ENCODE results near the gene AHRR. TPM values are rescaled to one million over a fixed set of nuclear protein-coding genes. Genes with fewer than 3 reads are reported as not detected.

The AHRR gene
- total and polyA plus RNA-seq, 10 of the 15 experiments (the other 5 are each of a cell fraction or from before 2014, with no cell fraction given) = 0.90 to 35.2 (median 19.2) TPM

DNA sequence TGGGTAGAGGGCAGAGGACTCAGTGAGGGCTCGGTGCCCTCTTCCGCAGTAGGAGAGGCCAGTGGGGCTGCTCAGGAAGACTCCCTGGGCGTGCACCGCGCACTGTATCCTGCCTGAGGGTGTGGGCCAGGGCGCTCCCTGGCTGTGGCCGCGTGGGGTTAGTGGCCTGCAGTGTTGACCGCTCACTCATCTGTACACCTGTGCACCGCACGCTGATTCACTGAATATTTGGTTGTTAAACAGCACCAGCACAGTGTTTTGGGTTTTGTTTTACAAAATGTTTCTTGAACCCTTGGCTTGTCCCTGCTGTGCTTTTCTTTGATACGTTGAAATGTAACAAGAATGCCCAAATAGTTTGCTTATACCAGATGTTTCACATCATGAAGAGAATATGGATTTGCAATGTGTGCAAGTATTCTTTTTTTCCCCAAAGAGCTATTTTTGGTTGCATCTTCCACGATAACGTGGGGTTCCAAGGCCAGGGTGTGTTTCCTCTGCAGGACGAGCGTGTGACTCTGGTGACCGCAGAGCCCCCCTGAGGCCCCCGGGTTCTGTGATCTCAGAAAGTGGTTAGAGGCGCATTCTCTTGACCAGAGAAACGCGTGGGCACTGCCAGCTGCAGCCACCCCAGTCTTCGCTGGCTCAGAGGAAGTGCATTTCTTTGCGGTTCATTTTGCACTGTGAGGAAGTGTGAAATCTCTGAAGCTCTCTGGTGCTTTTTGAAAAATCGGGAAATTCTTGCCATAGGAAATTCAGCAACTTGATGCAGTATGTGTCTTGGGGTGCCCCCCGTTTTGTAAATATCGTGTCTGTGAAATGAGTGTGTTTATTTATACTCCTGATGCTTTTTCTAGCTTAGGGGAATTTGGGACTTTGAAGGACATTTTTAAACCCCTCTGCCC, 46.9 kb downstream of the AHRR start (continued):
- TF ChIP-seq STAT1 (conservative IDR thresholded peaks at IDR 0.05) (no peak), ZNF207 (IDR thresholded peaks at IDR 0.05; ENCODE audit: borderline replicate concordance) (0 out of 2 replicates have a peak, but pooled peaks have one; percentile 13), RAD51 (IDR thresholded peaks at IDR 0.05) (0 out of 2 replicates have a peak, but pooled peaks have one; percentile 19), TCF7 (IDR thresholded peaks at IDR 0.05; ENCODE audit: borderline replicate concordance) (no peak), CBFB (IDR thresholded peaks at IDR 0.05; ENCODE audit: low read depth) (peak; percentile 99), MYB (IDR thresholded peaks at IDR 0.05; ENCODE audit: borderline replicate concordance, low read depth, low read length) (no peak), RAD21 (IDR thresholded peaks at IDR 0.05; ENCODE audit: insufficient read depth, low read depth, low read length) (no peak; the same call in 1 of the 2 replicates), KDM1A (IDR thresholded peaks at IDR 0.05; ENCODE audit: borderline replicate concordance) (no peak), MTA3 (IDR thresholded peaks at IDR 0.05; ENCODE audit: borderline replicate concordance, low read length) (no peak), MYC (IDR thresholded peaks at IDR 0.05; ENCODE audit: insufficient read depth, insufficient read length, insufficient replicate concordance, low read length, severe bottlenecking) (no peak), IRF4 (IDR thresholded peaks at IDR 0.05; ENCODE audit: low read depth, low read length) (peak; percentile 64; the same call in 1 of the 2 replicates), CREB1 (IDR thresholded peaks at IDR 0.05; ENCODE audit: low read depth) (no peak), STAT3 (IDR thresholded peaks at IDR 0.05; ENCODE audit: low read depth, low read length) (no peak), SUZ12 (IDR thresholded peaks at IDR 0.05; ENCODE audit: unreplicated experiment) (no peak), BMI1 (IDR thresholded peaks at IDR 0.05; ENCODE audit: borderline replicate concordance) (peak; percentile 66; the same call in 1 of the 2 replicates), EZH2 (IDR thresholded peaks at IDR 0.05; ENCODE audit: borderline replicate concordance, control insufficient read depth, low read depth, low read length) (no peak), YBX1 (IDR thresholded peaks at IDR 0.05) (no peak), SMC3 (IDR thresholded peaks at IDR 0.05; ENCODE audit: borderline replicate concordance, low read length) (peak; percentile 16; the same call in 1 of the 2 replicates), PAX8 (IDR thresholded peaks at IDR 0.05) (no peak)
- TF ChIP-seq, protein P1, sequence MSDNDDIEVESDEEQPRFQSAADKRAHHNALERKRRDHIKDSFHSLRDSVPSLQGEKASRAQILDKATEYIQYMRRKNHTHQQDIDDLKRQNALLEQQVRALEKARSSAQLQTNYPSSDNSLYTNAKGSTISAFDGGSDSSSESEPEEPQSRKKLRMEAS (IDR thresholded peaks at IDR 0.05; ENCODE audit: low read depth, low read length) = no peak; the same call in 1 of the 2 replicates
- TF ChIP-seq, protein P2, sequence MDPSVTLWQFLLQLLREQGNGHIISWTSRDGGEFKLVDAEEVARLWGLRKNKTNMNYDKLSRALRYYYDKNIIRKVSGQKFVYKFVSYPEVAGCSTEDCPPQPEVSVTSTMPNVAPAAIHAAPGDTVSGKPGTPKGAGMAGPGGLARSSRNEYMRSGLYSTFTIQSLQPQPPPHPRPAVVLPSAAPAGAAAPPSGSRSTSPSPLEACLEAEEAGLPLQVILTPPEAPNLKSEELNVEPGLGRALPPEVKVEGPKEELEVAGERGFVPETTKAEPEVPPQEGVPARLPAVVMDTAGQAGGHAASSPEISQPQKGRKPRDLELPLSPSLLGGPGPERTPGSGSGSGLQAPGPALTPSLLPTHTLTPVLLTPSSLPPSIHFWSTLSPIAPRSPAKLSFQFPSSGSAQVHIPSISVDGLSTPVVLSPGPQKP (IDR thresholded peaks at IDR 0.05; ENCODE audit: low read depth, low read length) = peak; percentile 35; the same call in 1 of the 2 replicates
- TF ChIP-seq, protein P3, sequence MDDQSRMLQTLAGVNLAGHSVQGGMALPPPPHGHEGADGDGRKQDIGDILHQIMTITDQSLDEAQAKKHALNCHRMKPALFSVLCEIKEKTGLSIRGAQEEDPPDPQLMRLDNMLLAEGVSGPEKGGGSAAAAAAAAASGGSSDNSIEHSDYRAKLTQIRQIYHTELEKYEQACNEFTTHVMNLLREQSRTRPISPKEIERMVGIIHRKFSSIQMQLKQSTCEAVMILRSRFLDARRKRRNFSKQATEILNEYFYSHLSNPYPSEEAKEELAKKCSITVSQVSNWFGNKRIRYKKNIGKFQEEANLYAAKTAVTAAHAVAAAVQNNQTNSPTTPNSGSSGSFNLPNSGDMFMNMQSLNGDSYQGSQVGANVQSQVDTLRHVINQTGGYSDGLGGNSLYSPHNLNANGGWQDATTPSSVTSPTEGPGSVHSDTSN (IDR thresholded peaks at IDR 0.05; ENCODE audit: insufficient replicate concordance, low read depth, low read length) = no peak
- TF ChIP-seq, protein P4, sequence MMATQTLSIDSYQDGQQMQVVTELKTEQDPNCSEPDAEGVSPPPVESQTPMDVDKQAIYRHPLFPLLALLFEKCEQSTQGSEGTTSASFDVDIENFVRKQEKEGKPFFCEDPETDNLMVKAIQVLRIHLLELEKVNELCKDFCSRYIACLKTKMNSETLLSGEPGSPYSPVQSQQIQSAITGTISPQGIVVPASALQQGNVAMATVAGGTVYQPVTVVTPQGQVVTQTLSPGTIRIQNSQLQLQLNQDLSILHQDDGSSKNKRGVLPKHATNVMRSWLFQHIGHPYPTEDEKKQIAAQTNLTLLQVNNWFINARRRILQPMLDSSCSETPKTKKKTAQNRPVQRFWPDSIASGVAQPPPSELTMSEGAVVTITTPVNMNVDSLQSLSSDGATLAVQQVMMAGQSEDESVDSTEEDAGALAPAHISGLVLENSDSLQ (IDR thresholded peaks at IDR 0.05) = no peak
- TF ChIP-seq, protein P5, sequence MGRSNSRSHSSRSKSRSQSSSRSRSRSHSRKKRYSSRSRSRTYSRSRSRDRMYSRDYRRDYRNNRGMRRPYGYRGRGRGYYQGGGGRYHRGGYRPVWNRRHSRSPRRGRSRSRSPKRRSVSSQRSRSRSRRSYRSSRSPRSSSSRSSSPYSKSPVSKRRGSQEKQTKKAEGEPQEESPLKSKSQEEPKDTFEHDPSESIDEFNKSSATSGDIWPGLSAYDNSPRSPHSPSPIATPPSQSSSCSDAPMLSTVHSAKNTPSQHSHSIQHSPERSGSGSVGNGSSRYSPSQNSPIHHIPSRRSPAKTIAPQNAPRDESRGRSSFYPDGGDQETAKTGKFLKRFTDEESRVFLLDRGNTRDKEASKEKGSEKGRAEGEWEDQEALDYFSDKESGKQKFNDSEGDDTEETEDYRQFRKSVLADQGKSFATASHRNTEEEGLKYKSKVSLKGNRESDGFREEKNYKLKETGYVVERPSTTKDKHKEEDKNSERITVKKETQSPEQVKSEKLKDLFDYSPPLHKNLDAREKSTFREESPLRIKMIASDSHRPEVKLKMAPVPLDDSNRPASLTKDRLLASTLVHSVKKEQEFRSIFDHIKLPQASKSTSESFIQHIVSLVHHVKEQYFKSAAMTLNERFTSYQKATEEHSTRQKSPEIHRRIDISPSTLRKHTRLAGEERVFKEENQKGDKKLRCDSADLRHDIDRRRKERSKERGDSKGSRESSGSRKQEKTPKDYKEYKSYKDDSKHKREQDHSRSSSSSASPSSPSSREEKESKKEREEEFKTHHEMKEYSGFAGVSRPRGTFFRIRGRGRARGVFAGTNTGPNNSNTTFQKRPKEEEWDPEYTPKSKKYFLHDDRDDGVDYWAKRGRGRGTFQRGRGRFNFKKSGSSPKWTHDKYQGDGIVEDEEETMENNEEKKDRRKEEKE (IDR thresholded peaks at IDR 0.05) = no peak

Data from GM12878 (cell line).